Mucosa of descending colon (tissue), 3 donors: ENCODE results near the gene HIC1. TPM values are rescaled to one million over a fixed set of nuclear protein-coding genes. Genes with fewer than 3 reads are reported as not detected.
"Not testable (repeated sequence)": the region's sequence is repeated elsewhere in the genome, so short reads cannot be mapped to it uniquely, and the experiment has no call there.

Source experiments
- ATAC-seq: fragments of 200-7000 bp; cut with Tn5 transposase; one replicate; pipeline ENCODE4 v1.9.1; 2020; ENCODE audit warnings: mild to moderate bottlenecking, moderate library complexity
- DNase-seq, 3 donors: peaks; one replicate each; pipeline ENCODE4 v3.0.0-alpha.2; 2020
- H3K36me3 ChIP-seq: fragments of 200-600 bp; one replicate; pipeline ENCODE4 v1.8.0; 2021; ENCODE audit warnings: low read depth, mild to moderate bottlenecking
- H3K4me1 ChIP-seq: fragments of 200-600 bp; one replicate; pipeline ENCODE4 v1.8.0; 2021; ENCODE audit warnings: low read depth, mild to moderate bottlenecking
- H3K4me3 ChIP-seq: fragments of 200-600 bp; one replicate; pipeline ENCODE4 v1.8.0; 2021; ENCODE audit warnings: mild to moderate bottlenecking
- H3K9me3 ChIP-seq: fragments of 200-600 bp; one replicate; pipeline ENCODE4 v1.8.0; 2021; ENCODE audit warnings: mild to moderate bottlenecking
- CTCF ChIP-seq: fragments of 200-600 bp; IDR thresholded peaks from one replicate; pipeline ENCODE4 v1.8.0; 2022; ENCODE audit warnings: antibody characterized with exemption, mild to moderate bottlenecking
- intact Hi-C, 2 donors: fragments of 100-400 bp; cut with DNase I in 1 of 2; cut with micrococcal nuclease in 1 of 2; formaldehyde crosslinking; loops; one replicate each; pipeline versions ENCODE4 v1.11.0 to v1.11.1; 2022; cut with DNase I, micrococcal nuclease
- total RNA-seq, 3 donors: library from RNA; stranded (reverse); fragmentation: NEBNext Ultra II Directional in 2 of 3; extraction: Animal tissue kit (Norgen Biotek cat#: 25700) in 2 of 3; gene quantifications; one replicate each; pipeline versions ENCODE4 v1.2.1 to v1.2.4, GENCODE V29; 2021 to 2023
- donor health status: DM: no; HTN: no; CAD: no; lungs with moderate emphysema.
- donor health status: DM: no; HTN: no; CAD: no.
- donor health status: DM: no; HTN: yes; CAD: no.

Gene HIC1
- total RNA-seq, 3 donors from 2014 or later, result 6.0 to 28.9 (median 13.5) TPM

- no peaks in the 10 kb centered on the region for H3K36me3 ChIP-seq
- no peak for ATAC-seq
- no peak for TF ChIP-seq CTCF
- H3K4me1 ChIP-seq, result no peaks in the 10 kb centered on the region
- intact Hi-C loops, result no loop called here
- H3K9me3 ChIP-seq, result no peaks in the 10 kb centered on the region
- no peak for DNase-seq
- H3K4me3 ChIP-seq, result no peak overlapping the region
Measured at GRCh38 chr17:2012499-2012898, 42.4 kb upstream of the HIC1 start.

GRCh38 chr17:2013220-2013993 lies 41.5 kb upstream of the HIC1 start:
- H3K4me1 ChIP-seq, DNase-seq, intact Hi-C loops, H3K4me3 ChIP-seq, H3K36me3 ChIP-seq, ATAC-seq, H3K9me3 ChIP-seq: not testable (repeated sequence)

- DNase-seq (no peak), ATAC-seq (no peak)
- H3K4me1 ChIP-seq, result no peaks in the 10 kb centered on the region
- H3K4me3 ChIP-seq, result no peak overlapping the region
- intact Hi-C loops, result no loop called here
- no peaks in the 10 kb centered on the region for H3K36me3 ChIP-seq
- no peaks in the 10 kb centered on the region for H3K9me3 ChIP-seq
- TF ChIP-seq CTCF, result no peak
Measured at GRCh38 chr17:2013994-2014317, 40.9 kb upstream of the HIC1 start.

- ATAC-seq (no peak), DNase-seq (no peak)
- Histone ChIP-seq H3K9me3 (no peaks in the 10 kb centered on the region), H3K4me1 (no peaks in the 10 kb centered on the region), H3K36me3 (no peaks in the 10 kb centered on the region), H3K4me3 (no peak overlapping the region)
- intact Hi-C loops, result no loop called here
- no peak for TF ChIP-seq CTCF
Measured at GRCh38 chr17:2015314-2015713, 39.6 kb upstream of the HIC1 start.

GRCh38 chr17:2016494-2016893 lies 38.4 kb upstream of the HIC1 start:
- no peak for DNase-seq
- no peaks in the 10 kb centered on the region for H3K4me1 ChIP-seq
- H3K9me3 ChIP-seq, result no peaks in the 10 kb centered on the region
- no peaks in the 10 kb centered on the region for H3K36me3 ChIP-seq
- intact Hi-C loops, result no loop called here
- H3K4me3 ChIP-seq, result no peak overlapping the region
- ATAC-seq, result no peak
- TF ChIP-seq CTCF, result no peak

- H3K9me3 ChIP-seq, result no peaks in the 10 kb centered on the region
Measured at GRCh38 chr17:2017274-2017941, 37.5 kb upstream of the HIC1 start.

More at GRCh38 chr17:2017274-2017941, 37.5 kb upstream of the HIC1 start:
- TF ChIP-seq CTCF, result no peak
- DNase-seq (no peak), ATAC-seq (peak; percentile 16)
- intact Hi-C loops, result no loop called here
- Histone ChIP-seq H3K4me3 (no peak overlapping the region), H3K36me3 (no peaks in the 10 kb centered on the region), H3K4me1 (no peaks in the 10 kb centered on the region)
